Right ventricle myocardium superior (tissue), 1 donor: ENCODE data around the gene TOPBP1. TPM values are rescaled to one million over a fixed set of nuclear protein-coding genes. Genes with fewer than 3 reads are reported as not detected.
A peak's percentile ranks its signal among the peaks of the same experiment; 100 is the strongest.
"Not testable (repeated sequence)": the region's sequence is repeated elsewhere in the genome, so short reads cannot be mapped to it uniquely, and the experiment has no call there.

Experiments
- ATAC-seq: fragments of 200-7000 bp; cut with Tn5 transposase; one replicate; pipeline ENCODE4 v1.9.1; 2020; ENCODE audit warnings: mild to moderate bottlenecking; ENCODE audit not compliant: poor library complexity
- DNase-seq: peaks from one replicate; pipeline ENCODE4 v3.0.0-alpha.2; 2020
- intact Hi-C: fragments of 100-400 bp; cut with DNase I; formaldehyde crosslinking; loops from one replicate; pipeline ENCODE4 v1.11.2; 2022
- total RNA-seq: library from RNA; stranded (reverse); fragmentation: NEBNext Ultra II Directional; extraction: Animal tissue kit (Norgen Biotek cat#: 25700); gene quantifications from one replicate; pipeline ENCODE4 v1.2.1, GENCODE V29; 2021
- donor health status: DM: no; HTN: yes; CAD: no; lungs with severe emphysema.

The TOPBP1 gene
- total RNA-seq, 1 donor from 2014 or later = 10.0 TPM

GRCh38 chr3:133578548-133579191 lies 83.1 kb downstream of the TOPBP1 start:
- intact Hi-C loops = loop anchor here (10.0 kb wide), 1 partner anchor 114 kb away; no protein-coding TSS in a partner anchor
- no peak for ATAC-seq
- no peak for DNase-seq

- no peak for DNase-seq
- intact Hi-C loops = loop anchor here (10.0 kb wide), 1 partner anchor 111 kb away; no protein-coding TSS in a partner anchor
Measured at GRCh38 chr3:133576169-133576568, 85.6 kb downstream of the TOPBP1 start.

GRCh38 chr3:133575086-133575485 lies 86.7 kb downstream of the TOPBP1 start:
- intact Hi-C loops = loop anchor here (10.0 kb wide), 1 partner anchor 110 kb away; no protein-coding TSS in a partner anchor

More at GRCh38 chr3:133576169-133576568, 85.6 kb downstream of the TOPBP1 start:
- ATAC-seq = no peak

GRCh38 chr3:133574260-133574881 lies 87.4 kb downstream of the TOPBP1 start:
- DNase-seq = peak; percentile 84
- peak; percentile 57 for ATAC-seq
- intact Hi-C loops = loop anchor here (10.0 kb wide), 1 partner anchor 110 kb away; no protein-coding TSS in a partner anchor

More at GRCh38 chr3:133575086-133575485, 86.7 kb downstream of the TOPBP1 start:
- ATAC-seq (no peak), DNase-seq (no peak)

GRCh38 chr3:133573629-133574194 lies 88.0 kb downstream of the TOPBP1 start, which contains the start of gene CDV3:
TSS of gene CDV3 (plus strand) at chr3:133573686. CDS start at chr3:133574045, 359 bp downstream.
- intact Hi-C loops = loop anchor here (10.0 kb wide), 1 partner anchor 109 kb away; no protein-coding TSS in a partner anchor
- peak; percentile 38 for ATAC-seq
- peak; percentile 71 for DNase-seq

- ATAC-seq (peak; percentile 95), DNase-seq (peak; percentile 100)
- intact Hi-C loops = loop anchor here (10.0 kb wide), 1 partner anchor 108 kb away; no protein-coding TSS in a partner anchor
Measured at GRCh38 chr3:133573054-133573628, 88.6 kb downstream of the TOPBP1 start.

GRCh38 chr3:133572158-133573053 lies 89.3 kb downstream of the TOPBP1 start:
- DNase-seq = no peak
- ATAC-seq = no peak
- intact Hi-C loops = loop anchor here (10.0 kb wide), 1 partner anchor 108 kb away; no protein-coding TSS in a partner anchor

- intact Hi-C loops = loop anchor here (10.0 kb wide), 1 partner anchor 106 kb away; no protein-coding TSS in a partner anchor
- DNase-seq = no peak
- no peak for ATAC-seq
Measured at GRCh38 chr3:133570937-133571320, 90.8 kb downstream of the TOPBP1 start.

- no peak for DNase-seq
- intact Hi-C loops = loop anchor here (10.0 kb wide), 1 partner anchor 106 kb away; no protein-coding TSS in a partner anchor
Measured at GRCh38 chr3:133570139-133570936, 91.4 kb downstream of the TOPBP1 start.

GRCh38 chr3:133568294-133569014 lies 93.3 kb downstream of the TOPBP1 start:
- no peak for ATAC-seq
- DNase-seq = no peak
- intact Hi-C loops = no loop called here

More at GRCh38 chr3:133570139-133570936, 91.4 kb downstream of the TOPBP1 start:
- no peak for ATAC-seq

GRCh38 chr3:133563816-133564215 lies 97.9 kb downstream of the TOPBP1 start:
- intact Hi-C loops = no loop called here
- DNase-seq (no peak), ATAC-seq (no peak)

GRCh38 chr3:133563186-133563591 lies 98.6 kb downstream of the TOPBP1 start:
- intact Hi-C loops = no loop called here

GRCh38 chr3:133562376-133562775 lies 99.4 kb downstream of the TOPBP1 start:
- DNase-seq = no peak
- intact Hi-C loops = no loop called here
- ATAC-seq = no peak

More at GRCh38 chr3:133563186-133563591, 98.6 kb downstream of the TOPBP1 start:
- ATAC-seq = no peak
- no peak for DNase-seq

- intact Hi-C loops = no loop called here
- no peak for DNase-seq
- no peak for ATAC-seq
Measured at GRCh38 chr3:133561679-133562078, 100.1 kb downstream of the TOPBP1 start.

GRCh38 chr3:133551589-133551988 lies 110.2 kb downstream of the TOPBP1 start:
- DNase-seq, intact Hi-C loops, ATAC-seq: not testable (repeated sequence)
